Jurkat, Clone E6-1 (cell line): ENCODE data around the gene AVP.

Experiments
- DNase-seq: peaks from one replicate; pipeline ENCODE4 v3.0.0-alpha.2; 2011; ENCODE audit warnings: low read depth, low spot score
- H3K4me3 ChIP-seq: 2 replicates; pipeline ENCODE4 v1.5.1; 2011; ENCODE audit warnings: mild to moderate bottlenecking, low read length, control low read depth, moderate library complexity

The AVP gene

GRCh38 chr20:3115190-3116107 lies 30.9 kb upstream of the AVP start:
- DNase-seq = peak; percentile 35
- H3K4me3 ChIP-seq = no peak overlapping the region

GRCh38 chr20:3111995-3112394 lies 27.5 kb upstream of the AVP start:
- H3K4me3 ChIP-seq = no peak overlapping the region
- DNase-seq = no peak

- no peak for DNase-seq
- no peak overlapping the region for H3K4me3 ChIP-seq
Measured at GRCh38 chr20:3111507-3111906, 27.0 kb upstream of the AVP start.

- DNase-seq = no peak
- H3K4me3 ChIP-seq = no peak overlapping the region
Measured at GRCh38 chr20:3109350-3110302, 25.1 kb upstream of the AVP start.

GRCh38 chr20:3107464-3108025 lies 23.0 kb upstream of the AVP start:
- no peak for DNase-seq
- H3K4me3 ChIP-seq = no peak overlapping the region

- no peak overlapping the region for H3K4me3 ChIP-seq
Measured at GRCh38 chr20:3106658-3107463, 22.3 kb upstream of the AVP start.

GRCh38 chr20:3106185-3106584 lies 21.7 kb upstream of the AVP start:
- no peak overlapping the region for H3K4me3 ChIP-seq
- DNase-seq = no peak

More at GRCh38 chr20:3106658-3107463, 22.3 kb upstream of the AVP start:
- DNase-seq = no peak

GRCh38 chr20:3105256-3106137 lies 21.0 kb upstream of the AVP start:
- no peak overlapping the region for H3K4me3 ChIP-seq
- DNase-seq = no peak

GRCh38 chr20:3103369-3104032 lies 19.0 kb upstream of the AVP start:
- no peak overlapping the region for H3K4me3 ChIP-seq
- no peak for DNase-seq

- no peak for DNase-seq
- H3K4me3 ChIP-seq = no peak overlapping the region
Measured at GRCh38 chr20:3102575-3103368, 18.2 kb upstream of the AVP start.

GRCh38 chr20:3101737-3102574 lies 17.4 kb upstream of the AVP start:
- peak; percentile 82 for DNase-seq
- no peak overlapping the region for H3K4me3 ChIP-seq

- H3K4me3 ChIP-seq = no peak overlapping the region
- no peak for DNase-seq
Measured at GRCh38 chr20:3101251-3101650, 16.7 kb upstream of the AVP start.

- no peak overlapping the region for H3K4me3 ChIP-seq
- no peak for DNase-seq
Measured at GRCh38 chr20:3100480-3100879, 16.0 kb upstream of the AVP start.

- no peak overlapping the region for H3K4me3 ChIP-seq
- DNase-seq = no peak
Measured at GRCh38 chr20:3094848-3095629, 10.5 kb upstream of the AVP start.

- no peak overlapping the region for H3K4me3 ChIP-seq
- DNase-seq = peak; percentile 88
Measured at GRCh38 chr20:3093861-3094361, 9.4 kb upstream of the AVP start.
